ENCODE results near the gene C1QC.

Gene C1QC

DNA sequence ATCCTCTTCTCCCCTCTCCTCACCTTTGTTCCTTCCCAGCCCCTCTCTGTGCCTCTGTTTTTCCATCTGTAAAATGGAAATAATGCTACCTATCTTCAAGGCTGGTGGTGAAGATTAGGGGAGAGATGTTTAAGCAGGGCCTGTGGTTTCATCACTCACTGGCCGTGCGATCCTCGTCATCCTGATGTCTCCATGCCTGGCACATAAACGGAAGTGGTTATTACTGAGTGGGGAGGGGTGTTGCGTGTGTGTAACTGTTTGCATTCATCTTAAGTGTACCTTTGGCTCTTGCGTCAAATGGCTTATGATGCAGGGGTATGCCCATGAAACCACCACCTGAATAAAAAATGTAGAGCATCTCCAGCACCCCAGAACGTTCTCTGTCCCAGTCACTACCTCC, 24.2 kb upstream of the C1QC start:
- H3K36me3 ChIP-seq (ENCODE audit: control insufficient read depth, insufficient read depth, low read length), result no peaks in the 10 kb centered on the region
- no peaks in the 10 kb centered on the region for H3K9me3 ChIP-seq (ENCODE audit: control insufficient read depth, low read length)
- WGBS, 2 experiments (ENCODE audit: insufficient coverage in 2 of 2), result 91 to 100% methylated on average over 1 to 3 of the region's 7 CpGs
- no peak overlapping the region for H3K27ac ChIP-seq (ENCODE audit: low read depth, low read length, severe bottlenecking)
- no peaks in the 10 kb centered on the region for H3K4me1 ChIP-seq (ENCODE audit: control insufficient read depth, insufficient read depth, low read length, poor library complexity, severe bottlenecking)
- H3K4me3 ChIP-seq (ENCODE audit: extremely low read depth, insufficient read depth, low read length, poor library complexity, severe bottlenecking), result no peak overlapping the region

GRCh38 chr1:22619798-22620197, 23.6 kb upstream of the C1QC start:
- no peaks in the 10 kb centered on the region for H3K4me1 ChIP-seq (ENCODE audit: control insufficient read depth, insufficient read depth, low read length, poor library complexity, severe bottlenecking)
- no peak overlapping the region for H3K4me3 ChIP-seq (ENCODE audit: extremely low read depth, insufficient read depth, low read length, poor library complexity, severe bottlenecking)
- no peak overlapping the region for H3K27ac ChIP-seq (ENCODE audit: low read depth, low read length, severe bottlenecking)
- no peaks in the 10 kb centered on the region for H3K36me3 ChIP-seq (ENCODE audit: control insufficient read depth, insufficient read depth, low read length)
- no peaks in the 10 kb centered on the region for H3K9me3 ChIP-seq (ENCODE audit: control insufficient read depth, low read length)
- 88 to 90% methylated on average over 6 to 11 of the region's 12 CpGs for WGBS, 2 experiments (ENCODE audit: insufficient coverage in 2 of 2)

DNA sequence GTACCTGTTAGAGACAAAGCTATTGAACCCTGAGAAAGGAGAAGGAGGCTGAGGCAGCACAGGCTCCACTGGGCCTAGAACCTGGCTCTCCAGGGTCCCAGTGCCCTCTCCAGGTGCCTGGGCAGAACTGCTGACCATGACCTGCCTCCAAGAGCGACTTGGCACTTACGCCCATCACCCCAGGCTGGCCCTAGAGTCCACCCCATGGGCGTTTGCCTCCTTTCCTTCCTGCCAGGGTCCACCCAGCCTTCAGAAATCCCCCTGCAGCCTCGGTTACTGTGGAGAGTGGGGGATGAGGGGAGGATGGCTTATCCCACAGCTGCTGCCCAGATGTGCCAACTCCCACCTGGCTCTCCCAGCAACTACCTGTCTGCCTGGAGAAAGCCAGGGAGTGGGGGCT, 21.7 kb upstream of the C1QC start:
- WGBS, 2 experiments (ENCODE audit: insufficient coverage in 2 of 2), result 83 to 88% methylated on average over 2 to 3 of the region's 4 CpGs
- Histone ChIP-seq H3K36me3 (ENCODE audit: control insufficient read depth, insufficient read depth, low read length) (no peaks in the 10 kb centered on the region), H3K27ac (ENCODE audit: low read depth, low read length, severe bottlenecking) (no peak overlapping the region), H3K4me1 (ENCODE audit: control insufficient read depth, insufficient read depth, low read length, poor library complexity, severe bottlenecking) (no peaks in the 10 kb centered on the region), H3K9me3 (ENCODE audit: control insufficient read depth, low read length) (no peaks in the 10 kb centered on the region), H3K4me3 (ENCODE audit: extremely low read depth, insufficient read depth, low read length, poor library complexity, severe bottlenecking) (no peak overlapping the region)

- Histone ChIP-seq H3K4me3 (ENCODE audit: extremely low read depth, insufficient read depth, low read length, poor library complexity, severe bottlenecking) (no peak overlapping the region), H3K36me3 (ENCODE audit: control insufficient read depth, insufficient read depth, low read length) (no peaks in the 10 kb centered on the region), H3K27ac (ENCODE audit: low read depth, low read length, severe bottlenecking) (no peak overlapping the region), H3K9me3 (ENCODE audit: control insufficient read depth, low read length) (no peaks in the 10 kb centered on the region), H3K4me1 (ENCODE audit: control insufficient read depth, insufficient read depth, low read length, poor library complexity, severe bottlenecking) (no peaks in the 10 kb centered on the region)
- 29 to 38% methylated on average over 8 of the region's 9 CpGs for WGBS, 2 experiments (ENCODE audit: insufficient coverage in 2 of 2)
Measured at GRCh38 chr1:22625262-22625925, 18.0 kb upstream of the C1QC start.

DNA sequence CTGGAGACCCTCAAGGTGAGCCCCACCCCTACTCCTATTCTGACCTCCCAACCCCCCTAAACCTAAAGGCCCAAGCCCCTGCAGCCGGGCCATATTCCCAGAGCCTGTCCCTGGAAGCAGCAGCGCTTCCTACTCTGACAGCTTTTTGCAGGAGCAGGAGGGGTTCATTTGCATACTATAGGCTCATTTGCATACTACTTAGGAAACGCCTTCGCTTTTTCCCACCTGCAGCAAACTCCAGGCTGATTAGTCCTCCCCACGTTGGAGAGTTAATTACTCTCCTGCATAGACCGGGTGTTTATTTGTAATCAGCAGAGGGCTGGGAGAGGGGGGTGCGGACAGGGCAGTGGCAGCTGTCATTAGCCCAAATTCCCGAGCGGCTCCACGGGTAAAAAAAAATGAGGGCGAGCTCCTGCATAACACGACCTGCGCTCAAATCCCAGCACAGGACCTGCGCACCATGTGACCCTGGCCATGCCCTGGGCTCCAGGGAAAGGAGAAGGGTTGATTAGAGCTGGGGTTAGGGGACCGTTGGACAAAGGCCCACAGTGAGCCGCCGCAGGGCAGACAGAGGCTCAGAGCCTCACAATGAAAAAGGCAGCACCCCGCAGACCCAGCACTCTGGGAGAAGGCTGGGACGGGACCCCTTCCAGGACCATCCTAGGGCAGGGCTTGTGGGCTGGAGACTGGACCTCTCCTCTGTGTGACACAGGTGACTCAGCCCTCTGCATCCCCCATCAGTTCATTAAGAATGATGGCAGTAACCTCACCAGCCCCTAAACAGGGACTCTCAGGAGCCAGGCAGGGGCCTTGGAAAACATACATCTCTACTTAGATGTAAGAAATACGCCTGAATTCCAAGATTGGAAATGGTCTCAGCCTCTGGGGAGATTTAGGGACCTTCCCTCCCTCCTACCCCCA, 16.9 kb upstream of the C1QC start:
- Histone ChIP-seq H3K27ac (ENCODE audit: low read depth, low read length, severe bottlenecking) (no peak overlapping the region), H3K4me1 (ENCODE audit: control insufficient read depth, insufficient read depth, low read length, poor library complexity, severe bottlenecking) (no peaks in the 10 kb centered on the region), H3K9me3 (ENCODE audit: control insufficient read depth, low read length) (no peaks in the 10 kb centered on the region), H3K36me3 (ENCODE audit: control insufficient read depth, insufficient read depth, low read length) (no peaks in the 10 kb centered on the region), H3K4me3 (ENCODE audit: extremely low read depth, insufficient read depth, low read length, poor library complexity, severe bottlenecking) (no peak overlapping the region)
- 21 to 45% methylated on average over 15 to 16 of the region's 20 CpGs for WGBS, 2 experiments (ENCODE audit: insufficient coverage in 2 of 2)

GRCh38 chr1:22627331-22627730, 16.1 kb upstream of the C1QC start:
- no peak overlapping the region for H3K4me3 ChIP-seq (ENCODE audit: extremely low read depth, insufficient read depth, low read length, poor library complexity, severe bottlenecking)
- H3K4me1 ChIP-seq (ENCODE audit: control insufficient read depth, insufficient read depth, low read length, poor library complexity, severe bottlenecking), result no peaks in the 10 kb centered on the region
- H3K9me3 ChIP-seq (ENCODE audit: control insufficient read depth, low read length), result no peaks in the 10 kb centered on the region
- no peaks in the 10 kb centered on the region for H3K36me3 ChIP-seq (ENCODE audit: control insufficient read depth, insufficient read depth, low read length)
- WGBS, 2 experiments (ENCODE audit: insufficient coverage in 2 of 2), result 80 to 88% methylated on average over 3 of the region's 5 CpGs
- H3K27ac ChIP-seq (ENCODE audit: low read depth, low read length, severe bottlenecking), result no peak overlapping the region

DNA sequence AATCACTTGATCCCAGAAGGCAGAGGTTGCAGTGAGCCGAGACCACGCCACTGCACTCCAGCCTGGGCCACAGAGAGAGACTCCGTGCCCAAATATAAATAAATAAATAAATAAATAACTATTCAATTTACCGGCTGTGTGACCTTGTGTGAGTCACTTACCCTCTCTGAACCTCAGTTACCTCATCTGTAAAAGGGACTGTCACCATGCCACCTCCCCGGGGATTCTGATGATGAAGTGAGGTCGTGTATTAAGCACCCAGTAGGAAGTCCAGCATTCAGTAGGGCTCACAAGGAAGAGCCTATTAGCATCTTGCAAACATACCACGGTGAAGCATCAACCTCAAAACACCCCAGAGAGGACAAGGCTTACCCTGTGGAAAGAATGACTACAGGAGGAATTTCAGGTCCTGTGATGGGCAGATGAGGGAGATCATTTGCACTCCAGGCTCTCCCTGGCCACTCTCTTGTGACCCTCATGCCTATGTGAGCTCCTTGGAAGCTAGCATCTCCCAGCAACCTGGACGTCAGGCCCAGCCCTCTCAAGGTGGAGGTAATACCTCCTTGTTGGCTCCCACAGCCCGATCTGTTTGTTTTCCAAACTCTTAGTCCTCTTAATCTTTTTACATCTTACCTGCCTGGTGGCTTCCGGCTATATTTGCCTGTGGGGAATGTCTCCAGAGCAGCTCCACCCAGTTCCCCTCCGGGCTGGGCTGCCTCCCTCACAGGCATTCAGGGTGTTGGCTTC, 14.6 kb upstream of the C1QC start:
- Histone ChIP-seq H3K4me3 (ENCODE audit: extremely low read depth, insufficient read depth, low read length, poor library complexity, severe bottlenecking) (no peak overlapping the region), H3K36me3 (ENCODE audit: control insufficient read depth, insufficient read depth, low read length) (no peaks in the 10 kb centered on the region), H3K4me1 (ENCODE audit: control insufficient read depth, insufficient read depth, low read length, poor library complexity, severe bottlenecking) (no peaks in the 10 kb centered on the region), H3K9me3 (ENCODE audit: control insufficient read depth, low read length) (no peaks in the 10 kb centered on the region), H3K27ac (ENCODE audit: low read depth, low read length, severe bottlenecking) (no peak overlapping the region)
- 26 to 27% methylated on average over 5 to 6 of the region's 11 CpGs for WGBS, 2 experiments (ENCODE audit: insufficient coverage in 2 of 2)

GRCh38 chr1:22629886-22630285, 13.5 kb upstream of the C1QC start:
- H3K9me3 ChIP-seq (ENCODE audit: control insufficient read depth, low read length), result peaks cover 3% of the 10 kb centered on the region
- H3K36me3 ChIP-seq (ENCODE audit: control insufficient read depth, insufficient read depth, low read length), result no peaks in the 10 kb centered on the region
- H3K4me1 ChIP-seq (ENCODE audit: control insufficient read depth, insufficient read depth, low read length, poor library complexity, severe bottlenecking), result no peaks in the 10 kb centered on the region
- H3K27ac ChIP-seq (ENCODE audit: low read depth, low read length, severe bottlenecking), result no peak overlapping the region
- H3K4me3 ChIP-seq (ENCODE audit: extremely low read depth, insufficient read depth, low read length, poor library complexity, severe bottlenecking), result no peak overlapping the region
- 15 to 36% methylated on average over 1 of the region's 2 CpGs for WGBS, 2 experiments (ENCODE audit: insufficient coverage in 2 of 2)

GRCh38 chr1:22633697-22634463, 9.6 kb upstream of the C1QC start:
- Histone ChIP-seq H3K9me3 (ENCODE audit: control insufficient read depth, low read length) (peaks cover 3% of the 10 kb centered on the region), H3K4me1 (ENCODE audit: control insufficient read depth, insufficient read depth, low read length, poor library complexity, severe bottlenecking) (no peaks in the 10 kb centered on the region), H3K36me3 (ENCODE audit: control insufficient read depth, insufficient read depth, low read length) (no peaks in the 10 kb centered on the region), H3K4me3 (ENCODE audit: extremely low read depth, insufficient read depth, low read length, poor library complexity, severe bottlenecking) (no peak overlapping the region), H3K27ac (ENCODE audit: low read depth, low read length, severe bottlenecking) (no peak overlapping the region)
- WGBS, 2 experiments (ENCODE audit: insufficient coverage in 2 of 2), result 94 to 96% methylated on average over 8 to 9 of the region's 10 CpGs

DNA sequence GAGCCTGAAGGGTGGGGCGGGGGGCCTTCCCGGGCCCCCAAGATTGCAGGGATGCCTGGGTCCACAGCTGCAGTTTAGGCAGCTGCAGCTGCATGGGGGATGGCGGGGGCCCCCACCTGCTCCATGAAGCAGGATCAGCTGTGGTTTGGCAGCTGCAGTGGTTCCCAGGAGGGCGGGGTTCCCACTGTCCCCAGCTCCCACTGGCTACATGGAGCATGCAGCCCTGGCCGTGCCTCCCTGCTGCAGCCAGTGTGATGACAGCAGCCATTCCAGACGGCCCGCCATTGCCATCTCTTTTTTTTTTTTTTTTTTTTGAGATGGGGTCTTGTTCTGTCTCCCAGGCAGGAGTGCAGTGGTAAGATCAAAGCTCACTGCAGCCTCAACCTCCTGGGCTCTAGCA, 8.0 kb upstream of the C1QC start:
- Histone ChIP-seq H3K9me3 (ENCODE audit: control insufficient read depth, low read length) (peaks cover 3% of the 10 kb centered on the region), H3K4me3 (ENCODE audit: extremely low read depth, insufficient read depth, low read length, poor library complexity, severe bottlenecking) (no peak overlapping the region), H3K4me1 (ENCODE audit: control insufficient read depth, insufficient read depth, low read length, poor library complexity, severe bottlenecking) (no peaks in the 10 kb centered on the region), H3K27ac (ENCODE audit: low read depth, low read length, severe bottlenecking) (no peak overlapping the region), H3K36me3 (ENCODE audit: control insufficient read depth, insufficient read depth, low read length) (no peaks in the 10 kb centered on the region)
- 72 to 74% methylated on average over 5 of the region's 7 CpGs for WGBS, 2 experiments (ENCODE audit: insufficient coverage in 2 of 2)

Measured in mesodermal cell (in vitro differentiated cells).